ENCODE data around the gene GDI2.
"Not testable (repeated sequence)": the region's sequence is repeated elsewhere in the genome, so short reads cannot be mapped to it uniquely, and the experiment has no call there.

GDI2 gene

DNA sequence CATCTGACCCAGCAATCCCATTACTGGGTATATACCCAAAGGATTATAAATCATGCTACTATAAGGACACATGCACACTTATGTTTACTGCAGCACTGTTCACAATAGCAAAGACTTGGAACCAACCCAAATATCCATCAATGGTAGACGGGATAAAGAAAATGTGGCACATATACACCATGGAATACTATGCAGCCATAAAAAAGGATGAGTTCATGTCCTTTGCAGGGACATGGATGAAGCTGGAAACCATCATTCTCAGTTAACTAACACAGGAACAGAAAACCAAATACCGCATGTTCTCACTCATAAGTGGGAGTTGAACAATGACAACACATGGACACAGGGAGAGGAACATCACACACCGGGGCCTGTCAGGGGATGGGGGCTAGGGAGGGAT lies 35.5 kb downstream of the GDI2 start:
- not testable (repeated sequence) for DNase-seq

DNA sequence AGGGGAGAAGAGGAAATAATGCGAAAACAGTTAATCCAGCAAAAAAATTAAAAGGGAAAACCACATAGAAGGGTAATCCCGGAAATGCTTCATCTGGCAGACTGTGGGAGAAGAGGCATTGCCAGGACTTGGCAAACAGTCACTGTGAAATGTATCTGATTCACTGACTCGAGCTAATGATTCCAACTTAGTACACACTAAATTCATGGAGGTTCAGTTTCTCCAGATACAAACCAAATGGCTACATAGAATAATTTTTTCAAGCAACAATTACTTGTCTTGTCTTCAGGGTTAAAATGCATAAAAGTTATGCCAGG lies 36.4 kb downstream of the GDI2 start:
- DNase-seq, result no peak

- DNase-seq, result no peak
Measured at GRCh38 chr10:5776136-5776880, 36.9 kb downstream of the GDI2 start.

DNA sequence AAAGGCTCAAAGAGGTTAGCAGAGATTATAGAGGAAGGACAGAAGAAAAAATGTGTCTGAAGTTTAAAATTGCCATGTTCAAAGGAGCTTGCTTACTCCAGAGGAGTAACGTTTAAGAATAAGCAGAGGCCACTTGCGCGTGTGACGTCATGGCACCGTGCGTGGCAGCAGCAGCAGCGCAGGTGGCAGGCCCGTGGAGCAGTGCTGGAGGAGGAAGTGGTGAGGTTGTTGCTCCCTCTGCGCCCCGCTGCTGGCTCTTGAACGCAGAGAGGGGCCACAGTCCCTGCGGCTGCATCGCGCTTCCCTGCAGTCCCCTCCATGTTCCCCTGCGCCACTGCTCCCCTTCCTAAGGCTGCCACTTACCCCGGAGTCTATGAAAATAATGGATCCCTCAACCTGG lies 37.5 kb downstream of the GDI2 start:
- peak; percentile 77 for DNase-seq

- no peak for DNase-seq
Measured at GRCh38 chr10:5774987-5775620, 38.1 kb downstream of the GDI2 start.

- DNase-seq, result no peak
Measured at GRCh38 chr10:5766189-5766588, 47.0 kb downstream of the GDI2 start.

DNA sequence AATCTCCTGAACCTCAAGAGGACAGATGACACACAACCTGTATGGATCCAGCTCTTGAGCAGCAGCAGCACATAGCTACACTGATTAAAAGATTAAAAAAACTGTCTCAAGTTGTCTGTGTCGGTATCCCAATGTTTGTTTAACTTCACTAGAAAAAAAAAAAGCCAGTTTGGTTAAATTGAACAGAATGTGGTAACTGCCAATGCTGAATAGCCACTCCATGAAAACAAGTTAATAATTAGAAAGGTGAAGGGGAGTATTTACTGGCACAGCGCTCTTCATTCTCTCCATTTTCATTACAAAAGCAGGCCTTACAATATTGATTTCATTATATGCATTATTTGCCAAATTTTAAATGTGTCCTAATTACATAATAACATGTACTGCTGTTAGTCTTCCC lies 47.6 kb downstream of the GDI2 start:
- DNase-seq, result no peak

DNA sequence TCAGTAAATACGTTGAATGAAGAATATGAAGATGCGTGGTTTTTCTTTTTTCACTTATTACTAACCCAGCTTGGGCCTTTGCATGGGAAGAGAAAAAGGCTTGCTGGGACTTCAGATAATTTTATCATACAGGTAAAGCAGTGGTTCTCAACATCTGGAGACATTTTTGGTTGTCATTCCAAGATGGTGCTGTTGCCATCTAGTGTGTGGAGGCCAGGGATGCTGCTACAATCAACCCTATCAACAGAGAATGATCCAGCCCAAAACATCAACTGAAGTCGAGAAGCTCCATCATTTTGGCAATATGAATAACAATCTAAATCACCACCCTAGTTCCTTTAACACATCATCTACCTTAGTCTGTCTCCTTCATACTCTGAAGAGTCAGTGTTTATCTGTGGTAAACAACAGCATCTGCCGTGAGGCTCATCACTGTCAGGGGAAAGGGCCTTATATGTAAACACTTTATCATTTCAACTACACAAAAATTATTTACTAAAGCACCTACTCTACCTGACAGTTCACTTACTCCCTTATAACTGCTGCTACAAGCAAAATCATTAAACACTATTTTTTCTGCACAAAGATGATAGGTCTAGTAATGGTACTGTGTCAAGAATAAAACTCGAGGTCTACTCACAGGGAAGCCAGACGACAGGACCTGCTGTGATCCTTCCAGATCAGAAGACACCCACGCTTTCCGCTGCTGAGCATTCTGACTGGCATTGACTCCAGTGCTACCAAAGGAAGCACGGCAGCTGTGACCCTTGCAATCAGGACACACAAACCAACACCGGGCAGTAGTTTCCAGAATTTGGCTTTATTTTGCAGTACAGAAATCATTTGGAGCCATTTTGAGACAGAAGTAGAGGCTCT lies 48.6 kb downstream of the GDI2 start:
- DNase-seq, result no peak

DNA sequence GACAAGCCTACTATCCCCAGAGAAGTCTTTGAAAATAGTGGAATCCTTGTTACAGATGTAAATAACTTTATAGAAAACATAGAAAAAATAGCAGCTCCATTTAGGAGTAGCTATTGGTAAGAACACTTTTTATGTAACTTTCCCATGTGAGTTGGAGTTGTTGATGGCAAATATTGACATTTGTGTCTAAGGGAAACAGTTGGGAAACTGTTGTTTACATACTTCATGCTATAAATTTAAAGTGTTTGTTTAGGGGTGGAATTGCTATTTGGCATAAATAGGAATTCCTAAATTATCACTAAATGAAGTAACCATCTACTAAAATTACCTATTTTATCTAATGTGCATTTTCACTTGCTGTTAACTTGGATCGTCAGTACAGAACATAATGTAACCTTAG lies 50.7 kb downstream of the GDI2 start:
- no peak for DNase-seq

- no peak for DNase-seq
Measured at GRCh38 chr10:5761220-5761619, 52.0 kb downstream of the GDI2 start.

- no peak for DNase-seq
Measured at GRCh38 chr10:5760515-5760914, 52.7 kb downstream of the GDI2 start.

GRCh38 chr10:5758927-5759326 lies 54.3 kb downstream of the GDI2 start:
- no peak for DNase-seq

- no peak for DNase-seq
Measured at GRCh38 chr10:5757766-5758517, 55.3 kb downstream of the GDI2 start.

DNA sequence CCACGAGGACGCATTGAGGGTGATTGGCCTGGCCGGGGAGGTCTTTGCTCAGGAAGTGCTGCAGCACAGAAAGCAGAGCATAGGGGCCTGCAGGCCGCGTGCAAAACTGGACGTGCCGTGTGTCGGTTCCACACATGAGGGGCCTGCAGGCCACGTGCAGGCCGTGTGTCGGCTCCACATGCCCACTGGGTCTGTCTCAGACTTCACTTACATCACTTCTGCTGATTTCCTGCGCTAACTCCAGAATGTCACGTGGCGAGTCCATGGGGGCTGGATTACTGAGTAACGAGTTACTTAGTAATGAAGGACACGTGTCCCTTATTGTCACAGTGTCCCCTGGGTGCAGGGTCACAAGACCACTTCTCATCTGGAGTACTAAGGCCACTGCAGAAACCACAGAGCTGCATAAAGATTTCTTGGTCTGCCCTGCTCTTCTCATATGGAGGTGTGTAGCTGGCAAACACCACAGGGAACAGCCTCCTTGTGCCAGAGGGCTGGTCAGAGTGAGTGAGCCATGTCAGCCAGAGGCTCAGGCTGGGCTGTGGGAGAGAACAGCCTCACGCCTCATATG lies 60.8 kb downstream of the GDI2 start:
- no peak for DNase-seq

DNA sequence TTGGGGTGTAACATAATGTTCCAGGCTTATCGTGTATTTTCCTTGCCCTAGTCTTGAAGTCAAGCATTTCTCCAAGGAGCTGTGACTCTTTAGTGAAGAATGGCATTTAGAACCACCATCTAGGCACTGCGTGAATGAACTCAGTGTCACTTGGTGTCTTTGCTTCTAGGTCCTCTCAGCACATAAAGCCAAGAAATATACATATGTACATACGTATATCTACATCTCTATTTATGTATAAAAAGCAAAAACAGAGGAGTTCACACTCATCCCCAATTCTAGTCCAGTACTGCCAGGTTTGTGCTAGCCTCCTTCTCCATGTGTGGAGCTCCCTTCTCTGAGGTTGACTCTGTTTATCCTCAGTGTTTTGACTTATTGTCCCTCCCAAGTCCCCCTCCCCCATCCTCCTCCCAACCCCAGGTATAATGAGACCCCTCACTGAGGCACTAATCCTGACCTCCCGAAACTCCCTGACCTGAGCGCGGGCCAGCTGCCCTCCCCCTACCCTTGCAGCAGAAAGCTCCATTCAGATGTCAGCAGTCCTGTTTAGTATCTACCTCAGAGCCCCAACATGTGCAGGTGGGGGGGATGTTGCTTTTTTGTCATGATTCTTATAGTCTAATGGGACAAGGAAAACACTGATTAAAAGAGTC lies 61.5 kb downstream of the GDI2 start:
- DNase-seq, result no peak

DNA sequence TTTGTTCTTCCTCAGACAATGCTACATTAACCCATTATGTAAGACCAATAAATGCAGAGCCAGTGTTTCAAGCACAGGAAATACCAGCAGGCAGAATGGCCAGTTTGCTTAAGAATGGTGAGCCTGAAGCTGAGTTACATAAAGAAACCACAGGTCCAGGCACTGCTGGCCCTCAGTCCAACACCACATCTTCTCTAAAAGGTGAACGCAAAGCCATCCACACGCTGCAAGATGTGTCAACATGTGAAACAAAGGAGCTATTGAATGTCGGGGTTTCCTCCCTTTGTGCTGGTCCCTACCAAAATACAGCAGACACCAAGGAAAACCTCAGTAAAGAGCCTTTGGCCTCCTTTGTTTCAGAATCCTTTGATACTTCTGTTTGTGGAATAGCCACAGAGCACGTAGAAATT lies 64.8 kb downstream of the GDI2 start:
- DNase-seq, result no peak

DNA sequence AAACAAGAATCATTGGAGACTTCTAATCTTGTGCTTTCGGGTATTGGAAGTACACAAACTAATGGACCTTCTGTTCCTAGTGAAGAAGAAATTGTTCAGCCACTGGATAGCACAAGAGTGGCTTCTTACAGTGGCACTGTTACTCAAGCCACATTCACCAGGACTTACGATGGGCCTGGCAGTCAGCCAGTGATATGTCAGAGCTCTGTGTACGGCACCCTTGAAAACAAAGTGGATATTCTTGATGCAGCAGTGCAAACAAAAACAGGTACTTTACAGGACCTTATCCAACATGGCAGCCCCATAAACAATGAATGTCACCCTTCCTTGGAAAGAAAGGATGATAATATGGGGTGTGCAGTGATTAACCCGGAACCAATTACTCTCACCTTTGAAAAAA lies 67.0 kb downstream of the GDI2 start:
- no peak for DNase-seq

- DNase-seq, result no peak
Measured at GRCh38 chr10:5744849-5745248, 68.4 kb downstream of the GDI2 start.

DNA sequence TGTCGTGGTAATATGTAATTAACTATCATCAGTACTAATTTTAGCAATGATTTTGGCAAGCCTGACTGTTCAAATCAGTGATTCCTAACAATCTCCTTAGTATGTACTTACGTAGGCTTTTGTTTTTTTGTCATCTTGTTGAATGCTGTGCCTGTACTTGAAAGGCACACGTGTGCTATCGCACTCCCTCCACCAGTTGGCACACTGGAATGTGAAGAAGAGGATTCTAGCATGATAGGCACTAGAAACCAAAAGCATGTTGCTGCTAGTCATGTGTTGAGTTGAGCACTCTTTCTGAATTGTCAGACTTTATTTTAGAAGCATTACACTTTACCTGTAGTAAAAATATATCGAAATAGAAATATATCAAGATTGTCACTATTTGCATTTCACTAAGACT lies 69.5 kb downstream of the GDI2 start:
- DNase-seq, result no peak

DNA sequence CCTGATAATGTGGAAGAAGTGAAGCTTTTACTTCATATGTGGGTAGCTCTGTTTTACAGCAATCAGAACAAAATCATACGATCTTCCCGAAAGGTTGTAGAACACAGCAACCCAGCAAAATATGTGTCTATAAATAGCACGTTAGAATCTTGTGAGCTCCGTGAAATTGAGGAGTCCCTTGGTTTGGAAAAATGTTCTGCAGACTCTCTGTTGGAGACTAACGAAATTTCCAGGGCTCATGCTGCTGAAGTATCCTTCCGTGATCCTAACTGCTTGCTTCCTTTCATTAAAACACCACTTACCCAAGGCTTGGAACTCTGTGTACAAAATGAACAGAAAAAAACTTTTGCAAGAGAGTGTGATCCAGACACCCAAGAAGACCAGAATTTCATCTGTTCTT lies 71.1 kb downstream of the GDI2 start:
- DNase-seq, result no peak

- DNase-seq, result no peak
Measured at GRCh38 chr10:5741276-5741675, 72.0 kb downstream of the GDI2 start.

DNA sequence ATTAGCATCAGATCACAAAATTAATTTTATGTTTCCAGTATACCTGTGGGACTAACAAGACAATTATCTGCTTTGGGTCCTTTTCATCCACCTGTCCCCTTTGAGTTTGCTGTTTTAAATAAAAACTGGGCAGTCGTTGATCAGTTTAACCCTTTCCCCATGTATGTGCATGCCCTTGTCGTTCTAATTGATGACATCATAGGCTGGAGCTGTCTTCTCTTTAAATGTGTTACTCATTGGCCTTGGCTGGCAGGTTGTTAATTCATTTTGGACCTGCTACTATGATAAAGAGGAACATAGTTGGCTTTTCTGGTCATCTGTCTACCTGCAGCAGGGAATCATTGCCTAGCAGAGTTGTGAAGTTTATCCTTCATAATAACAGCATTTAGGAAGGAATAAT lies 74.8 kb downstream of the GDI2 start:
- no peak for DNase-seq
